ENCODE data around the gene APBB2.

APBB2 gene

GRCh38 chr4:40804598-40804997 lies 409.7 kb downstream of the APBB2 start:
- DNase-seq = no peak

DNA sequence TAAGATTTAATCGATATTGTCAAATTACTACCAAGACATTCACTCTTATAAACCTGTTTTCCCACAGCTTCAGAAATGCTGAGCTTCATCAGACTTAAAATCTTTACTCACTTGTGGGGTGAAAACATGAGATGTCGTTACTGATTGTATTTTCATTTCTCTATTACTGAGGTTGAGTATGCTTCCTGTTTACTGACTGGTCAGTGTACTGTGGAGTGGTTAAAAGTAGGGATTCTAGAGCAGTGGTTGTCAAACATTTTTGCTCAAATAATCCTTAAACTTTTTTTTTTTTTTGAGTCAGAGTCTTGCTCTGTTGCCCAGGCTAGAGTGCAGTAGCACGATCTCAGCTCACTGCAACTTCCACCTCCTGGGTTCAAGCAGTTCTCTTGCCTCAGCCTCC lies 414.3 kb downstream of the APBB2 start:
- no peak for DNase-seq

DNA sequence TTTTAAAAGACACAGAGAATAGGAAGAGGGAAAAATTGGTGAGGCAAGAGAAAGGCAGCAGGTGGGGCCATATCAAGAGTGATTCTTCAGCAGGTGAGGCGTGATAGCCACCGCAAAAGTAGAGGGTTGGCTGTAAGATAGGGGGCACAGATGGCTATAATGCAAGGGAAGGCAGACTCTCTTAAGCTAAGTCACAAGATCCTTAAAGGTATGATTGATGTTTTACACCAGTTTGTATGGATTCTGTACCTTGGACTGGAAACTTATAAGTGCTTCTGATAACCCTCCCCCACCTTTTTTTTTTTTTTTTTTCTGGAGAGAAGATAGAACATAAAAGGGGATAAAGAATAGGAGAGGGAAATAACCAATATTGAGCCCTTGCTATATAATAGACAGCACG lies 424.6 kb downstream of the APBB2 start:
- DNase-seq = no peak

DNA sequence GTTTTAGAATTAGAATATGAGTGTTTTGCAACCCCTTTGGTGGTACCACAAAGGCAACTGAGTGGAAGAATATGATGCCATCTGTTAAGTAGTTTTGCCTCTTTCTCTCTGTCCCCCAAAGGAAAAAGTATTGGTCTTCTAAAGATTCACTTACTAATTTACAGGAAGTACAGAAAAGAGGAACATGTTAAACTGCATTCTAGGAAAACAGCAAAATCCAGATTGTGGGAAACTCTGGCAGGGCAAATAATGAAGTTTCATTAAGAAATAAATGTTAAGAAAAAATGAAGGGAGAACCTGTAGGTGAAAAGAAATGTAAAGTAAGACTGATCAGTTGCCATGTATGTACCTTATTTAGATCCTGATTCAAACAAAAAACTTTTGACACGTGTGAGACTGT lies 425.3 kb downstream of the APBB2 start:
- DNase-seq = no peak

- DNase-seq = no peak
Observed at GRCh38 chr4:40788331-40788730, 426.0 kb downstream of the APBB2 start.

DNA sequence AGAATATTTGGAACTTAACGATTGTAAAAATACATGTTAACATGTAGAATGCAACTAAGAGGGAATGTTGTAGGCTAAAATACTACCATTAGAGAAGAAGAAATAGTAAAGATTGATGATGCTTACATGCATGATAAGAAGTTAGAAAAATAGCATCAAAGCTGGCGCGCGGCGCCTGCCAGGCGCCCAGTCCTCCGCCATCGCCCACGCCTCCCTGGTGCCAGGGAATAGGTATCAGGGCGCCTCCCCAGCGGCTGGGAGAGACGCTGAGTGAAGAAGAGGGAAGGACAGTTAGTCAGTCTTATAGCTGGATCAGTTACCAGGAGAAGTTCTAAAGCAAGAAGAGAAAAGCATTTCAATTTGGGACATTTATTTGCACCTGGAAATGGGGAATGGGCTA lies 428.6 kb downstream of the APBB2 start:
- no peak for DNase-seq

DNA sequence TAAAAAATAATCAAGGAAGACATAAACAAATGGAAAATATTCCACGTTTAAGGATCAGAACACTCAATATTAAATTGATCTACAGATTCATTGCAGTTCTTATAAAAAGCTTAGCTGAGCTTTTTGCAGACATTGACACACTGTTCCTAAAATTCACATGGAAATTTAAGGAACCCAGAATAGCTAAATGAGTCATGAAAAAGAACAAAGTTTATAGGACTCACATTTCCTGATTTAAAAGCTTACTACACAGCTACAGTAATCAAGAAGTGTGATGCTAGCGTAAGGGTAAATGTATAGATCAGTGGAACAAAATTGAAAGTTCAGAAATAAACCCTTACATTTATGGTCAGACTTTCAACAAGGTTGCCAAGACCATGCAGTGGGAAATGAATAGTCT lies 431.5 kb downstream of the APBB2 start:
- no peak for DNase-seq

GRCh38 chr4:40778090-40778489 lies 436.3 kb downstream of the APBB2 start:
- DNase-seq = no peak

GRCh38 chr4:40769266-40769665 lies 445.1 kb downstream of the APBB2 start:
- DNase-seq = no peak

- DNase-seq = no peak
Observed at GRCh38 chr4:40763228-40763716, 451.1 kb downstream of the APBB2 start.
